CD4-positive, alpha-beta T cell treated with Interleukin-1 beta for 1 hour (primary cell): ENCODE data around the gene GAST.
A peak's percentile ranks its signal among the peaks of the same experiment; 100 is the strongest.

Source experiments
- DNase-seq, 2 donors: peaks; one replicate each; pipeline ENCODE4 v3.0.0-alpha.2; 2020 to 2022

Gene GAST

DNA sequence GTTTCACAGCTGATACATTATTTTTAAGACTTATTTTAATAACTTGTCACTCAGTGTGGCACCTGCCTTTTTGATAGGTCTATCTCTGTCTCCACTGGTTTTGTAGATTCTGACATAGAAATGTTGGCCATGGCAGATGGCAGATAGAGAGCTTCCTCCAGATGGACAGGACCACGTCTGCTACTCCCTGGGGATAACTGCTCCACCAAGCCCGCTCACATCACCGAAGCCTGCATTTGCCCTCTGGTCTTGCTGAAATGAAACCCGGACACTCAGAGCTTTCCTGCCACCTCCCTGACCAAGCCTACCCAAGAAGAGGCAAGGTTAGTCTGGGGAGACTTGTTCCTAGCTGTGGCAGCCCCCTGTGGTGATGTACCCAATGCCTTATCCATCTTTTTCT lies 38.7 kb downstream of the GAST start:
- no peak for DNase-seq

DNA sequence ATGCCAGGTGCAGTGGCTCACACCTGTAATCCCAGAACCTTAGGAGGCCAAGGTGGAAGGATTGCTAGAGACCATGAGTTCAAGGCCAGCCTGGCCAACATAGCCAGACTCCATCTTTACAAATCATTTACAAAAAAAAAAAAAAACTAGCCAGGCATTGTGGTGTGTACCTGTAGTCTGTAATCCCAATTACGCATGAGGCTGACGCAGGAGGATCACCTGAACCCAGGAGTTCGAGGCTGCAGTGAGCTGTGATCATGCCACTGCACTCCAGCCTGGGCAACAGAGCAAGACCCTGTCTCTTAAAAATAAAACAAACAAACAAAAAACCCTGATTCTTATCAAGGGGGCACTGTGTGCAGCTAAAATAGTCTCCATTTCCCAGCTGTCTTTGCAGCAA lies 39.2 kb downstream of the GAST start:
- DNase-seq = no peak

DNA sequence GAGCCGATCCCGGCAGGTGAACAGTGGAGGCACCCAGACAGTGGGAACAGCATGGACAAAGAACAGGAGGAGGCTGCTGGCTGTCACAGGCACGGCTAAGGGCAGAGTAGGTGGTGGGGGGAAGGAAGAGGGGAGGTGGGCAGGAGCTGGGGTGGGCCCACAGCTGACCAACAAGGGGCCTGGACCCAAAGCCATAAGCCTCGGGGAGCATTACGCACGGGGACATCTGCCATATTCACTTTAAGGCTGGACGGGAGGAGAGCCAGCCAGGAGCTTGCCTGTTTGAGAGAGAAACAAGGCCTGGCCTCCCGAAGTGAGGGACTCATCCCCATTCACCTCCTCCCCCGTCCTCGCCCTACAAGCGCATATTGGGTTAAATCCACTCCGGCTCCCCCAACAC lies 41.9 kb downstream of the GAST start:
- no peak for DNase-seq

DNA sequence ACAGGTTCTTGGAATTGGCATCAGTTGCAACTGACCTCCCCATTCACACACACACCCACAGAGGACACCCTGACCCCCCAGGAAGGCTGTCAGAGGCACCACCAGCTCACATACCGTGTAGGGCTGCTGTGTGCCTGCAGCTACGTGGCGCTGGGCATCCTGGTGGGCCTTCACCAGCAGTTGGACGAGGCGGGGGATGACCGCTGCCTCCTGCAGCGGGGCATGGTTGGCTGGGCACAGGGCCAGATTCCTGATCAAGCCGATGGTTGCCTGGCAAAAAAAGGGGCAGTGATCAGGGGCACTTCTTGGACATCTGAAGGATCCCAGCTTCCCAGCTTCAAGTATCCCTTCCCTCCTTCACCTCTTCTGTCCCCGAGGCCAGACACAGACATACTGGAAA lies 46.5 kb downstream of the GAST start:
- no peak for DNase-seq

DNA sequence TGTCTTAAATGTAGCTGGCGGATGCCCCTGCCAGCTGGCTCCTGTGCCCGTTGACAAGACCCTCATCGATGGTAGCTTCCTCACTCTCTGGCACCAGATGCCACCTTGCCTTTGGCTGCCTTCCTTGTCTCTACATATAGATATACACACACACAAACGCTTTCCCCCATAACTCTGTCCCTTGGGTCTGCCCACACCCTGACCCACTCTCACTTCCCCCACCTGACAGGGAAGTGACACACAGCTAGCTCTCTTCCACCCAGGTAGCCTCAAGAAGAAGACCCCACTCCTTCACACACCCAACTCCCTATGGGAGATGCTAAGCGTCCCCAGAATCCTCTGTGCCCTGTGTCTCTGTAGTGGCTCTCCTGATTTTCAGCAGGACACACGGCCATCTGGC lies 48.7 kb downstream of the GAST start:
- DNase-seq = peak in 1 of 2 donors; percentile 22

DNA sequence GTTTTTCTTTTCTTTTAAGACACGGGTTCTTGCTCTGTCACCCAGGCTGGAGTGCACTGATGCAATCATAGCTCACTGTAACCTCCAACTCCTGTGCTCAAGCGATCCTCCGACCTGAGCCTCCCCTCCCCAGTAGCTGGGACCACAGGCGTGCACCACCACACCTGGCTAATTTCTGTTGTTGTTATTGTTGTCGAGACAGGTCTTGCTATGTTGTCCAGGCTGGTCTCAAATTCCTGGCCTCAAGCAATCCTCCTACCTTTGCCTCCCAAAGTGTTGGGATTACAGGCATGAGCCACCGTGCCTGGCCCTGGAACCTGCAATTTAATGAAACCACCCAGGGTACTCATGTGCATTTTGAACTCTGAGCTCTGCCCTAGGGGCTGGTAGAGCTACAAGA lies 50.3 kb downstream of the GAST start:
- DNase-seq = no peak

DNA sequence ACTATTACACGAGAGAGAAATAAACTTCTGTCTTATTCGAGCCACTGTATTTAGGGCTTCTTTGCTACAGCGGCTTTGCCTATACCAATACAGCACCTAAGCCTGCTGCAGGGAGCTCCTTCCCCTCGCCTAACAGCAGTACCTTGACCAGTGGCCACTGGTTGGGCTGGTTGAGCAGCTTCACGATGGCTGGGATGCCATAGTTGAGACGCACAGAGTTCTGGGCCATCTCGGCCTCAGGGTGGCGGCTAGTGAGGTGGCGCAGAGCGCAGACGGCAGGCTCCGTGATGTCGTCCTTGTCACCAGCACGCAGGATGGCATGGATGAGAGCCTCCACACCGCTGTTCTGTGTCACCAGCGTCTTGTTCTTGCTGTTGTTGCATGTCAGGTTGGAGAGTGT lies 50.7 kb downstream of the GAST start:
- no peak for DNase-seq

DNA sequence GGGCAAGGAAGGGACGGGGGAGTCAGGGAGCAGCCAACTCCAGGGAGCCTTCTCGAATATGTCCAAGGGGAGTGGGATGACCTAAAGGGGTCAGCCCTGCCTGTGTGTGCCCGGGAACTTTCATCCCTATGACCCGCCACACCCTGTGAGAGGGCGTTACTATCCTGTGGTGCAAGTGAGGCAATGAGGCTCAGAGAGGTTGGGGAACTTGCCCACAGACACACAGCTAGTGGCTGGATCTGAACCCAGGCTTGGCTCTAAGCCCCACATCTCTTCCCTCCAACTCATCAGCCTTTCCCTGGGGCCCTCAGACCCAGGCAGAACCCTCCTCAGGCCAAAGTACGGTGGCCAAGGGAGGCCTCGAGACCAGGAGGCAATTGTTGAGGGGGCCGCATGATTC lies 51.2 kb downstream of the GAST start:
- DNase-seq = no peak
